IPS-15b (cell line): ENCODE measurements around the gene PTCH1.

Experiments used
- H3K27me3 ChIP-seq: one replicate; pipeline ENCODE4 v1.6.1; 2013; ENCODE audit warnings: low read length; ENCODE audit not compliant: control insufficient read depth, insufficient read depth
- H3K36me3 ChIP-seq: one replicate; pipeline ENCODE4 v1.6.1; 2013; ENCODE audit warnings: low read length; ENCODE audit not compliant: control insufficient read depth, insufficient read depth
- H3K4me1 ChIP-seq: one replicate; pipeline ENCODE4 v1.6.1; 2013; ENCODE audit warnings: mild to moderate bottlenecking, low read length; ENCODE audit not compliant: control insufficient read depth, insufficient read depth
- H3K4me3 ChIP-seq: one replicate; pipeline ENCODE4 v1.5.1; 2013; ENCODE audit warnings: low read depth, low read length
- H3K9ac ChIP-seq: one replicate; pipeline ENCODE4 v1.6.1; 2013; ENCODE audit warnings: low read depth, mild to moderate bottlenecking, low read length
- H3K9me3 ChIP-seq: one replicate; pipeline ENCODE4 v1.6.1; 2013; ENCODE audit warnings: mild to moderate bottlenecking, low read length; ENCODE audit not compliant: control insufficient read depth, insufficient read depth

Gene PTCH1

DNA sequence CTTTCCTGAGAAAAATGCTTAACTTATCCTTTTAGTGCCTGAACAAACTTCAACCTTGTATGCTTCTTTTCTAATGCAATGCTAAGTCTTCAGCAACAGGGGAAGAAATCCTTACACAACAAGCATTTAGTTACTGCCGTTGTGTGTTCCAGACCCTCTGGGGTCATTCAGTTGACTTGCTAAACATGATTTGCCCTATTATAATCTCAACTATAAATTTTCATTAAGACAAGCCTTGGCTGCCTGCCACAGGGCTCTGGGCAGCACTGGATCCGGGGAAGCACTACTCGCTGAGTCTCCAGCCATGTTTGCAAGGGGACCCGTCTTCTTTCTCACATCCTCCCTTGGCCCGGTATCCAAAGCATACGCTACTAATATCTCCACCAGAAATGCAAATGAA is 58.1 kb downstream of the PTCH1 start:
- Histone ChIP-seq H3K4me1 (peaks cover 8% of the 10 kb centered on the region), H3K4me3 (no peak overlapping the region), H3K36me3 (peaks cover 56% of the 10 kb centered on the region), H3K27me3 (no peaks in the 10 kb centered on the region), H3K9ac (no peak overlapping the region), H3K9me3 (no peaks in the 10 kb centered on the region)

DNA sequence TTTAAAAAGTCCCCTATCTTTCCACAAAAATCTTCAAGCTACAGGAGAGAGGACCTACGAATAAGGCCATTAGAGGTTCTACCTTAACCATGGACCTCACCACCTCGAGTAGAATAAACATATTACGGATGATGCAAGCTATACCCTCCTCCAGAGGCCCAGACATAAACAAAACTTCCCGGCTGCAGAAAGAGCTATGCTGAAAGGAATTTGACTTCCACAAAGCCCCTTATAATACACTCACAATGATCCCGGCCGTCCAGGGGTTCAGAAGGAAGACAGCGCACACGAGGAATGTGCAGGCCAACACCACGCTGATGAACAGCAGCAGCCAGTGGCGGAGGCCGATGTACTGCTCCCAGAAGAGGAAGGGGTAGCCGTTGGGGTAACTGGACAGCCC is 59.0 kb downstream of the PTCH1 start:
- no peak overlapping the region for H3K9ac ChIP-seq
- H3K27me3 ChIP-seq: no peaks in the 10 kb centered on the region
- H3K4me1 ChIP-seq: peaks cover 7% of the 10 kb centered on the region
- H3K4me3 ChIP-seq: no peak overlapping the region
- H3K36me3 ChIP-seq: peaks cover 60% of the 10 kb centered on the region
- no peaks in the 10 kb centered on the region for H3K9me3 ChIP-seq

- Histone ChIP-seq H3K4me1 (peaks cover 1% of the 10 kb centered on the region), H3K36me3 (peaks cover 44% of the 10 kb centered on the region), H3K9ac (no peak overlapping the region), H3K9me3 (no peaks in the 10 kb centered on the region), H3K27me3 (no peaks in the 10 kb centered on the region), H3K4me3 (no peak overlapping the region)
Measured at GRCh38 chr9:95455714-95456113, 61.1 kb downstream of the PTCH1 start.

- H3K4me3 ChIP-seq: no peak overlapping the region
- H3K4me1 ChIP-seq: peaks cover 10% of the 10 kb centered on the region
- H3K9me3 ChIP-seq: no peaks in the 10 kb centered on the region
- H3K9ac ChIP-seq: no peak overlapping the region
- H3K27me3 ChIP-seq: no peaks in the 10 kb centered on the region
- peaks cover 44% of the 10 kb centered on the region for H3K36me3 ChIP-seq
Measured at GRCh38 chr9:95452176-95452575, 64.6 kb downstream of the PTCH1 start.

- peaks cover 10% of the 10 kb centered on the region for H3K4me1 ChIP-seq
- no peaks in the 10 kb centered on the region for H3K27me3 ChIP-seq
- peaks cover 49% of the 10 kb centered on the region for H3K36me3 ChIP-seq
- no peak overlapping the region for H3K9ac ChIP-seq
- H3K4me3 ChIP-seq: no peak overlapping the region
- H3K9me3 ChIP-seq: no peaks in the 10 kb centered on the region
Measured at GRCh38 chr9:95451065-95451426, 65.7 kb downstream of the PTCH1 start.

DNA sequence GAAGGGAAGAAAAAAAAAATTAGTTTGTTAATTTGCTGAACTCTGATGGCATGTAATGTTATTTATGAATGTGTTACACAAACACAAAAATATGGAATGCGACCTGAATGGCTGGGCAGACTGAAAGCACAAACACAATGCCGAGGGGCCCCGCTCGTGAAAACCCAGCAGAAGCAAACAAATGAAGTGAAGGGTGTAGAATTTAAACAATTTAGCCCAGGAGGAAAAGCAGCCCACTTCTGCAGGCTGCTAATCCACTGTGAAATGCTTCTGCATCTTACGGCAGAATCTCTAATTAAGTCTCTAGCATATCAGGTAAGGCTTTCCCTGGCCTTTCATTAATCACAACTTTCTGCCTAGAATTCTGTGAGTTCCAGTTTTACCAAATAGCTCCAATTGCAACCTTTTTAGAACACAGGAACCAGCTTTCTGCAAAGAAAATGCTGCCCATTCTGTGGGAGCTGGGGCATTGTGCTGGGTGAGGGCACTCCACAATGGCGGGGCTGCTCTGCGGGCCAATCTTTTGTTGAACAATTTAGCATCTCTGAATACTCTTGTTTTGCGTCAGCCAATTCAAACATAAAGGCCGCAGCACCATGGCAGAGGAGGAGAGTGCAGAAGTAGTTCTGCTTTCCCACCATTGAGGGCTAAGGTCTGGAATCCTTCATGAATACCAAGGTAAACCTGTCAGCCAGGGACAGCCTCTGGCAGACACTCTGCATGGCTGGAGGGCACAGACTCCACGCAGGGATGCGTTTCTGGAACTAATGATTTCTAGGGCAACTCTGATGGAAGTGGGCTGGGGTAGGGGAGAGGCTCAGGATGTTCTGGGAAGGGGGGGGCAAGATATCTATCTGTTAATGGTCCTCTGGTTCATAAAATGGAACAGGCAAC is 66.4 kb downstream of the PTCH1 start:
- peaks cover 10% of the 10 kb centered on the region for H3K4me1 ChIP-seq
- H3K9me3 ChIP-seq: no peaks in the 10 kb centered on the region
- H3K9ac ChIP-seq: no peak overlapping the region
- H3K4me3 ChIP-seq: no peak overlapping the region
- H3K27me3 ChIP-seq: no peaks in the 10 kb centered on the region
- peaks cover 44% of the 10 kb centered on the region for H3K36me3 ChIP-seq

DNA sequence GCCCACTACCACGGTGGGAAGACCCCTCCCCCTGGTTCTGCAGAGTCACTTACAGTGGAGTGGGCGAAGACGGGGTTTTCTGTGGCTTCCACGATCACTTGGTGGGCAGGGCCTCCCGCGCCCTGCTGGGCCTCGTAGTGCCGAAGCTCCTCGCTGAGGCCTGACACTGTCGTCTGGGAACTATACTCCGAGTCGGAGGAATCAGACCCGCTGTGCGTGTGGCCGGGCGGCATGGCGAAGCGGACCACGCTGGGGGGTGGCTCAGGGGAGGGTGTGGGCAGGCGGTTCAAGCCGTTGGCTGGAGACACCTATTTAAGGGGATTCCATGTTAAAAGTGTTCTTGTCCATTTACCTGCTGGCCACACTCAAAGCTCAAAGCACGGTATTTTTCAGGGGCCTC is 67.8 kb downstream of the PTCH1 start:
- peaks cover 10% of the 10 kb centered on the region for H3K4me1 ChIP-seq
- peaks cover 42% of the 10 kb centered on the region for H3K36me3 ChIP-seq

GRCh38 chr9:95447660-95448420 is 68.9 kb downstream of the PTCH1 start:
- H3K4me3 ChIP-seq: no peak overlapping the region
- peaks cover 34% of the 10 kb centered on the region for H3K36me3 ChIP-seq
- no peak overlapping the region for H3K9ac ChIP-seq
- no peaks in the 10 kb centered on the region for H3K9me3 ChIP-seq
- H3K4me1 ChIP-seq: peaks cover 10% of the 10 kb centered on the region
- no peaks in the 10 kb centered on the region for H3K27me3 ChIP-seq

More for the DNA sequence above, 67.8 kb downstream of the PTCH1 start:
- Histone ChIP-seq H3K27me3 (no peaks in the 10 kb centered on the region), H3K4me3 (no peak overlapping the region), H3K9ac (no peak overlapping the region), H3K9me3 (no peaks in the 10 kb centered on the region)

GRCh38 chr9:95446984-95447383 is 69.8 kb downstream of the PTCH1 start:
- Histone ChIP-seq H3K9me3 (no peaks in the 10 kb centered on the region), H3K4me1 (peaks cover 10% of the 10 kb centered on the region), H3K36me3 (peaks cover 34% of the 10 kb centered on the region), H3K9ac (no peak overlapping the region), H3K4me3 (no peak overlapping the region), H3K27me3 (no peaks in the 10 kb centered on the region)

DNA sequence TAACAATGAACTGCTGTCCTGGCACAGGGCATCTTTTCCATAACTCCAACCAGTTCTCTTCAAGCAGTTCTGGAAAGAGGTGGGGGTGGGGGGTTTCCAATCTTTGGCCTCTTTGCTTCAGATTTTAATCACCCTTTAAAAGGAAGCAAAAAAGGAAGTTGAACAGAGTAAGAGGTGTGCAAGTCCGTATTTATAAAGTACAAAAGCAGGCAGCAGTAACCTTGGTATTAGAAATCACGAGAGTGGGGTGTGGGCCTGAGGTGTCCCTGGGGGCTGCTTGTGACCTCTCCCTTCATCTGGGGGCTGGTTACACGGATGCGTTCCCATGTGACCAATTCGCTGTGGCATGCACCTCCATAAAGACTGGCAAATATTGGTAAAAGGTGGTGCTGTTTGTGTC is 70.5 kb downstream of the PTCH1 start:
- Histone ChIP-seq H3K9me3 (no peaks in the 10 kb centered on the region), H3K4me3 (no peak overlapping the region), H3K36me3 (peaks cover 34% of the 10 kb centered on the region), H3K4me1 (peaks cover 10% of the 10 kb centered on the region), H3K9ac (no peak overlapping the region), H3K27me3 (no peaks in the 10 kb centered on the region)

- Histone ChIP-seq H3K4me1 (peaks cover 10% of the 10 kb centered on the region), H3K4me3 (no peak overlapping the region), H3K36me3 (peaks cover 22% of the 10 kb centered on the region)
Measured at GRCh38 chr9:95444160-95444559, 72.6 kb downstream of the PTCH1 start.

DNA sequence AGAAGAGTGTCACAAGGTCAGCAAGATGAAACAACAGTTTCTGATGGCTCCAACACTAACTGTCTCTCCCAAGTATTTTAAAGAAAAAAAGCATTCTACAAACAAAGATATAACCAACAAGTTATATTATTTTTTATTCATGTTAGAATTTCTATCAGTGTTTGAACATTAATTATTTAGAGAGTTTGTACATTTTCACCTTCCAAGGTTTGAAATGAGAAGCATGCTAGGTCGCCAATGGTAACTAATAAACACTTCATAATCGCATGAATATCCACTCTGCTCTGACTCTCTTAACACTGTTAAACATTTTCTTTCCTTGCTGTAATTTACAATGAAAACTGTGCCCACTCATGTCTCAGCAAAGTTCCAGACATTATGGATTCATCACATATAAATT is 73.5 kb downstream of the PTCH1 start:
- peaks cover 17% of the 10 kb centered on the region for H3K36me3 ChIP-seq
- no peaks in the 10 kb centered on the region for H3K27me3 ChIP-seq

More at GRCh38 chr9:95444160-95444559, 72.6 kb downstream of the PTCH1 start:
- Histone ChIP-seq H3K27me3 (no peaks in the 10 kb centered on the region), H3K9me3 (no peaks in the 10 kb centered on the region), H3K9ac (no peak overlapping the region)

More for the DNA sequence above, 73.5 kb downstream of the PTCH1 start:
- Histone ChIP-seq H3K9ac (no peak overlapping the region), H3K4me1 (peaks cover 4% of the 10 kb centered on the region), H3K9me3 (no peaks in the 10 kb centered on the region), H3K4me3 (no peak overlapping the region)
